Measurements from ENCODE around the gene NFKBIE. TPM values are rescaled to one million over a fixed set of nuclear protein-coding genes. Genes with fewer than 3 reads are reported as not detected.

Gene NFKBIE
- total RNA-seq, 4 donors from 2014 or later, result 5.1 to 16.9 (median 13.2) TPM

- no peak overlapping the region for H3K27ac ChIP-seq
- no peaks in the 10 kb centered on the region for H3K4me1 ChIP-seq
- no peaks in the 10 kb centered on the region for H3K9me3 ChIP-seq
- no peak for TF ChIP-seq POLR2A (IDR thresholded peaks at IDR 0.05)
- TF ChIP-seq CTCF (IDR thresholded peaks at IDR 0.05), result no peak
- DNase-seq, result no peak
- H3K36me3 ChIP-seq, result peaks cover 41 to 64% of the 10 kb centered on the region in 2 donors
- WGBS, 2 donors, result 97 to 100% methylated on average over 2 to 5 of the region's 5 CpGs
- intact Hi-C loops (cut with DNase I), result no loop called here
- H3K4me3 ChIP-seq (replicated peaks in 1 of 3), result no peak overlapping the region
- no peaks in the 10 kb centered on the region for H3K27me3 ChIP-seq
These were observed 39.9 kb upstream of the NFKBIE start for GRCh38 chr6:44305200-44305725.

GRCh38 chr6:44304282-44305199, 39.2 kb upstream of the NFKBIE start:
- H3K36me3 ChIP-seq, result peaks cover 41 to 57% of the 10 kb centered on the region in 2 donors
- no peak overlapping the region for H3K27ac ChIP-seq
- 78 to 84% methylated on average over 16 to 17 of the region's 25 CpGs for WGBS, 2 donors
- H3K27me3 ChIP-seq, result no peaks in the 10 kb centered on the region
- intact Hi-C loops (cut with DNase I), result no loop called here
- peak in 1 of 2 donors; percentile 11 for DNase-seq
- H3K4me1 ChIP-seq, result no peaks in the 10 kb centered on the region
- H3K4me3 ChIP-seq (replicated peaks in 1 of 3), result no peak overlapping the region
- TF ChIP-seq CTCF (IDR thresholded peaks at IDR 0.05) (peak; percentile 30 to 67 (median 46)), POLR2A (IDR thresholded peaks at IDR 0.05) (no peak)
- no peaks in the 10 kb centered on the region for H3K9me3 ChIP-seq

- TF ChIP-seq POLR2A (IDR thresholded peaks at IDR 0.05) (no peak), CTCF (IDR thresholded peaks at IDR 0.05) (no peak)
- 98 to 100% methylated on average over 5 to 6 of the region's 6 CpGs for WGBS, 2 donors
- intact Hi-C loops (cut with DNase I), result no loop called here
- H3K4me3 ChIP-seq (replicated peaks in 1 of 3), result no peak overlapping the region
- no peak for DNase-seq
- peaks cover 36 to 50% of the 10 kb centered on the region in 2 donors for H3K36me3 ChIP-seq
- H3K4me1 ChIP-seq, result no peaks in the 10 kb centered on the region
- H3K9me3 ChIP-seq, result no peaks in the 10 kb centered on the region
- H3K27me3 ChIP-seq, result no peaks in the 10 kb centered on the region
- H3K27ac ChIP-seq, result no peak overlapping the region
These were observed 38.5 kb upstream of the NFKBIE start for GRCh38 chr6:44303842-44304241.

- 94 to 96% methylated on average over 10 to 12 of the region's 12 CpGs for WGBS, 2 donors
- DNase-seq, result no peak
- Histone ChIP-seq H3K9me3 (no peaks in the 10 kb centered on the region), H3K27me3 (no peaks in the 10 kb centered on the region), H3K4me3 (replicated peaks in 1 of 3) (no peak overlapping the region), H3K36me3 (peaks cover 36 to 48% of the 10 kb centered on the region in 2 donors), H3K4me1 (peaks cover 0 to 2% of the 10 kb centered on the region in 2 donors), H3K27ac (no peak overlapping the region)
- intact Hi-C loops (cut with DNase I), result no loop called here
- TF ChIP-seq CTCF (IDR thresholded peaks at IDR 0.05) (no peak), POLR2A (IDR thresholded peaks at IDR 0.05) (no peak)
These were observed 37.5 kb upstream of the NFKBIE start for GRCh38 chr6:44302856-44303255.

Measured in thyroid gland (tissue), 4 donors.